Endometrial microvascular endothelial cells (primary cell): Measurements from ENCODE around the gene LARP1. TPM values are rescaled to one million over a fixed set of nuclear protein-coding genes. Genes with fewer than 3 reads are reported as not detected.
"Not testable (repeated sequence)": the region's sequence is repeated elsewhere in the genome, so short reads cannot be mapped to it uniquely, and the experiment has no call there.

Source experiments
- in situ Hi-C: cut with HindIII; loops from 2 replicates; pipeline ENCODE4 v1.10.0; 2017; ENCODE audit warnings: low sequenced_read_pairs, low pct_unique_long_range_greater_than_20kb; ENCODE audit errors: inconsistent ontology term
- total RNA-seq: library from RNA; depleted of rRNA; stranded (reverse); fragments of >200 nt; gene quantifications from one replicate; pipeline ENCODE4 v1.2.3, GENCODE V29; 2015; ENCODE audit errors: inconsistent ontology term

The LARP1 gene
- total RNA-seq, 1 donor from 2014 or later, result 106 TPM

DNA sequence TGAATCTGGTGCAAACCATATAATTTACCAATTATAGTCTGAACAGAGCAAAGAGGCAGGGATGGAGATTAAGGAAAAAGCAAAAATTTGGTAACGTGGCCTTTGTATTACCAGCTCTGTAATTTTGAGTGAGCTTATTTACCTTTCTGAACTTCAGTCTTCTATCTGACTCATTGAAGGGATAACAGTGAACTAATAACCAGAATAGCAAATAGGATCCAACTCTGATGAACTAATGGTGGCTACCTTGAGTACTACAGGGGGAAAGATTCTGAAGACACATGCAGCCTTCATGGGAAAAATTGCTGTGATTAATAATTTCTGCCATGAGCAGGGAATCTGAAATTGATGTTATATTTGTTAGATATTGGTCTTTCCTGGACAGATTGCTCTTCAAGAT lies 23.0 kb upstream of the LARP1 start:
- in situ Hi-C loops, result no loop called here

GRCh38 chr5:154734370-154735248 lies 20.6 kb upstream of the LARP1 start:
- in situ Hi-C loops, result no loop called here

DNA sequence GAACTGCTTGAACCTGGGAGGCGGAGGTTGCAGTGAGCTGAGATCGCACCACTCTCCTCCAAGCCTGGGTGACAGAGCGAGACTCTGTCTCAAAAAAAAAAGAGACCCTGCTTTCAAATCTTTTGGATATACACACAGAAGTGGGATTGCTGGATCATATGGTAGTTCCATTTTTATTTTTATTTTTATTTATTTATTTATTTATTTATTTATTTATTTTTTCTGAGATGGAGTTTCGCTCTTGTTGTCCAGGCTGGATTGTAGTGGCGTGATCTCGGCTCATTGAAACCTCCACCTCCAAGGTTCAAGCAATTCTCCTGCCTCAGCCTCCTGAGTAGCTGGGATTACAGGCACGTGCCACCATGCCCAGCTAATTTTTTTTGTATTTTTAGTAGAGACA lies 19.8 kb upstream of the LARP1 start:
- in situ Hi-C loops, result not testable (repeated sequence)

DNA sequence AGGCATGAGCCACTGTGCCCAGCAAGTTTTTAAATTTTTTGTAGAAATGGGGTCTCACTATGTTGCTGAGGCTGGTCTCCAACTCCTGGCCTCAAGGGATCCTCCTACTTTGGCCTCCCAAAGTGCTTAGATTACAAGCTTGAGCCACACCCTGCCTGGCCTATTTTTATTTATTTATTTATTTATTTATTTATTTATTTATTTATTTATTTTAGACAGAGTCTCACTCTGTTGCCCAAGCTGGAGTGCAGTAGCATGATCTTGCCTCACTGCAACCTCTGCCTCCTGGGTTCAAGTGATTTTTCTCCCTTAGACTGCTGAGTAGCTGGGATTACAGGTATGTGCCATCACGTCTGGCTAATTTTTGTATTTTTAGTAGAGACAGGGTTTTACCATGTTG lies 18.8 kb upstream of the LARP1 start:
- in situ Hi-C loops, result not testable (repeated sequence)

DNA sequence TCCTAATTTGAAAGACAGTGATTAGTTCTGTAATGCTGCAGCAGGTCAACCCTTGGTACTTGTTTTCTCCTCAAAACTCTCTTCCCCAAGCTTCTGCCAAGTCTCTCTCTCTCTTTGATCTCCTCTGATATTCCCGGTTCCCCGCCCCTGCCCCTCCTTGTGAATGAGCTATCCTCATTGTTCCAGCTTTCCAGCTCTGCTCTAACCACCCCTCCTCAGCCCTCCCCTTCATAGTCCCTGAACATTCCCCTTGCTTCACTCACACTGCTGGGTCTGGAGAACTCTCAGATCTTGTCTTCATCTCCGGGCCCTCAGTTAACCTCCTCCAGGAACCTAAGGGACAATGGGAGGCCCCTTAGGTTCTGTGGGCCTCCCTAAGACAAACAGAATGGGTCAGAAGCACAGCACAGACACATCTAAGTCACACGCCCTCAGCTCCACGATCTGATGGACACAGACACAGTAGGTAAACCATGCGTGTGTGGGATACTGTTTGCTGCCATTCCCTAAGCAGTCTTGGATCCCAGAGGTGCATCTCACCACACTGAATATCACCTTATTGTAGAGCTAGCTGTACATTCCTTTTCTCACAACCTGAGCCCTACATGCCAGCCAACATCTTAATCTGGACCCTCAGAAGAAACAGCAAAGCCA lies 17.4 kb upstream of the LARP1 start:
- in situ Hi-C loops, result no loop called here

GRCh38 chr5:154740483-154740882 lies 14.7 kb upstream of the LARP1 start:
- in situ Hi-C loops, result no loop called here

GRCh38 chr5:154740957-154741356 lies 14.2 kb upstream of the LARP1 start:
- in situ Hi-C loops, result no loop called here

GRCh38 chr5:154741415-154741814 lies 13.8 kb upstream of the LARP1 start:
- in situ Hi-C loops, result no loop called here

DNA sequence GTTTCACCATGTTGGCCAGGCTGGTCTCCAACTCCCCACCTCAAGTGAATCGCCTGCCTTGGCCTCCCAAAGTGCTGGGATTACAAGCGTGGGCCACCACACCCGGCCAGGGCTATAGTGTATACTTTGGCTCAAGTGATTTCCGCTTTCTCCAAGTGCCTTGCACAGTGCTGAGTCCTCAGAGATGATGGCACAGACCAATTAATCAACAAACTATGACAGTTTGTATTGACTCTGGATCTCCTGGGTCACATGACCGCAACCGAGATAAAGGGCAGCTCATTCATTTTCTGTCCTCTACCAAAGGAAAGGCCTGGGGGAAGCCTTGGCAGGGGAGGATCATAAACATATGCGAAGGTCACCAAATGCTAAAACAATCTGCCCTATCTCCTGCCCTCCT lies 11.4 kb upstream of the LARP1 start:
- in situ Hi-C loops, result no loop called here

DNA sequence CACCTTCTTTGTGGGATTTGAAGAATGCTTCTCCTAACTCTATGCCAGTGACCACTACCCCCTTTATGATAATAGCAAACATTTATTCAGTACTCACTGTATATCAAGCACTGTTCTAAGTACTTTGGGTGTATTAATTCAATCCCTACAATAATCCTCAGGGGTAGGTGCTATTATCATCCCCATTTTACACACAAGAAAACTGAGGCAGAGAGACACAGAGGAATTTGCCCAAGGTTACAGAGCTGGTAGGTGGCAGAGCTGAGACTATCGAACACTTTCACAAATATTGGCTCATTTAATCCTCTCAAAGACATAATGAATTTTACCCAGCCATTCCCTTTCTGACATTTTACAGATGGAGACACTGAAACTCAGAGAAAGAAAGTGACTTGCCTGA lies 9.8 kb upstream of the LARP1 start:
- in situ Hi-C loops, result no loop called here

GRCh38 chr5:154749491-154749890 lies 5.7 kb upstream of the LARP1 start:
- in situ Hi-C loops, result no loop called here

DNA sequence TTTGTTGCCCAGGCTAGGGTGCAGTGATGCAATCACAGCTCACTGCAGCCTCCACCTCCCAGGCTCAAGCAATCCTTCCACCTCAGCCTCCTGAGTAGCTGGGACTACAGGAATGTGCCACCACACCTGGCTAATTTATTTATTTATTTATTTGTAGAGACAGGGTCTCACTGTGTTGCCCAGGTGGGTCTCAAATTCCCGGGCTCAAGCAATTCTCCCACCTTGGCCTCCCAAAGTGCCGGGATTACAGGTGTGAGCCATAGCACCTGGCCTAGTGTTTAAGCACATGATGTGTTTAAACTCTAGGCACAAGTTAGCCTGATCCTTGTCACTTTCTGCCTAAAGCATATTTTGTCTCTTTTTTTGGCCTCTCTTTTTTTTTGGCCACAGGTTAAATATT lies 4.5 kb upstream of the LARP1 start:
- in situ Hi-C loops, result not testable (repeated sequence)

DNA sequence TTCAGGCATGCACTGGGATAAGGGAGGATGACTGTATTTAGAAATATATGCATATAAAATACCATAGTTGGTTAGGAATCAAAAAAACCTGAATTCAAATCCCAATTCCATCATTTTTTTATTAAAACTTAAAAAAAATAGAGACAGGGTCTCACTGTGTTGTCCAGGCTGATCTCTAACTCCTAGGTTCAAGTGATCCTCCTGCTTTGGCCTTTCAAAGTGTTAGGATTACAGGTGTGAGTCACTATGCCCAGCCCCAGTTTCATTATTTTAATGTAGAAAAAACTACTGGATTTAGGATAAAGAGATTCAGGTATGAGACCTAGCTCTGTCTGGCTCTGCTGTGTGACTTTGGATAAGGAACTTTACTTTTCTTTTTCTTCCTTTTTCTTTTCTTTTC lies 3.3 kb upstream of the LARP1 start:
- in situ Hi-C loops, result no loop called here

DNA sequence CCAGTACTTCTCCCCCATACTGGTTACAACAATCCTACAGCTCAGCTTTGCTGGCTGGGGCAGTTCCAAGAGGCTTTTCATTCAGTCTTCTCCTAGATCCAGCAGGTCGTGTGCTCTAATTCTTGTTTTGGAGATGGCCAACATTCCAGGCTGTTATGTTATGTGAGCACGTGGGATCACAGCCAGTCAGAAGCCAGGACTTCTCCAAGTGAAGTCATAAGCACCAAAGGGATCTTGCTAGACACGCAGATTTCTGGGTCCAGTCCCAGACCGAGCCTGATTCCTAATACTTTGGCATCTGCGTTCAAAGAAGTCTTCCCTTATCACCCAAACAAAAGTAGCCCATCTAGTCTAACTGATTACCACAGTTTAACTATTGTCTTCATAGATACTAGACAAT lies 1.4 kb upstream of the LARP1 start:
- in situ Hi-C loops, result no loop called here

- in situ Hi-C loops, result no loop called here
Observed at GRCh38 chr5:154754460-154755360, 467 bp upstream of the LARP1 start.

DNA sequence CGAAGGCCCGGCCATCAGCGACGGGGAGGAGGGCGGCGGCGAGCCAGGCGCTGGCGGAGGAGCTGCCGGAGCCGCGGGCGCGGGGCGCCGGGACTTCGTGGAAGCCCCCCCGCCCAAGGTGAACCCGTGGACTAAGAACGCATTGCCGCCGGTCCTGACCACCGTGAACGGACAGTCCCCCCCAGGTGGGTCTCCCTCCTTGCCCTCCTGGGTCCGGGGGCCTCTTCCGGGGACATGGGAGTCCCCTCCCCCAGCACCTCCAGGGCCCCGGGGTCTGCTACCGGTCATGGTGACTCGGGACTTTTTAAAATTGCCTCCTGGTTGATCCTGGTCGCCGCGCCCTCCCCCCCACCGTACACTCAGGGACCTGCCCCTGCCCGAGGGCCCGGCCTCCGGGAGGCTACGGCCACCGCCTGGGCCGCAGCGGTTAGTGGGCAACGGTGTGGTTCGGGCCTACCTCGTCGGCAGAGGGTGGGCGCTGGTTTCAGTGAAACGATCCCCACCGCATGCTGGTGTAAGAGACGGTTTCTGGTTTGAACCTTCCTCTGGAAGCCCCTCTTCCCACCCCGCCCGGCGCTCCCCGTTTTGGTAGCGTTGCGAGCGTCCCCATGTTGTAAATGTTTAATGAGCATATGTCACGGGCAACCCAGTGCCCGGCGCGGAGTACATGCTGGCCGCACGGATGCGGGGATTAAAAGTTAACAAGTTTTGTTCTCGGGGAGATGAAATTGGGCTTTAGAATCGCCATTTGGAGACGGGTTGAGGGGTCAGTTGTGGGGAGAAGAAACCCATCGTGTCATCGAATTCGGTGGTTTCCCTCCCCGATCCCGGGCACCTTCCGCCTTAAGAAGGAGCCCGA lies 1.1 kb downstream of the LARP1 start:
- in situ Hi-C loops, result no loop called here

- in situ Hi-C loops, result no loop called here
Observed at GRCh38 chr5:154756868-154757813, 2.0 kb downstream of the LARP1 start.
